OCI-LY1 (cell line): Measurements from ENCODE around the gene KRTAP12-2.

ENCODE experiments used
- H2AFZ ChIP-seq: fragments of 200-600 bp; sonication (generic), shearing (Covaris generic); 2 replicates; pipeline ENCODE4 v1.6.0; 2014; ENCODE audit warnings: antibody characterized with exemption, mild to moderate bottlenecking, low read length
- H3F3A ChIP-seq: fragments of 200-600 bp; sonication (generic), shearing (Covaris generic); 2 replicates; pipeline ENCODE4 v1.6.0; 2014; ENCODE audit warnings: mild to moderate bottlenecking, antibody characterized with exemption, low read length, moderate library complexity; ENCODE audit not compliant: insufficient read depth
- H3K27ac ChIP-seq: fragments of 200-600 bp; sonication (generic); 2 replicates; pipeline ENCODE4 v1.5.1; 2014; ENCODE audit warnings: low read length, mixed run types, mild to moderate bottlenecking, low read depth; ENCODE audit not compliant: poor library complexity, severe bottlenecking
- H3K27me3 ChIP-seq: fragments of 200-600 bp; sonication (generic); 2 replicates; pipeline ENCODE4 v1.6.0; 2014; ENCODE audit warnings: antibody characterized with exemption, mild to moderate bottlenecking, low read length, moderate library complexity; ENCODE audit not compliant: insufficient read depth
- H3K36me3 ChIP-seq: fragments of 200-600 bp; sonication (generic); 2 replicates; pipeline ENCODE4 v1.6.1; 2014; ENCODE audit warnings: mild to moderate bottlenecking, antibody characterized with exemption, low read length, moderate library complexity, mixed read lengths; ENCODE audit not compliant: insufficient read depth
- H3K4me1 ChIP-seq: fragments of 200-600 bp; sonication (generic); 2 replicates; pipeline ENCODE4 v1.5.1; 2014; ENCODE audit warnings: mild to moderate bottlenecking, low read length, moderate library complexity; ENCODE audit not compliant: insufficient read depth, severe bottlenecking
- H3K4me2 ChIP-seq: fragments of 200-600 bp; sonication (generic), shearing (Covaris generic); 2 replicates; pipeline ENCODE4 v1.6.1; 2014; ENCODE audit warnings: low read length
- H3K4me3 ChIP-seq: fragments of 200-600 bp; sonication (generic); 2 replicates; pipeline ENCODE4 v1.5.1; 2014; ENCODE audit warnings: low read length, low read depth, mild to moderate bottlenecking, mixed read lengths; ENCODE audit not compliant: poor library complexity, severe bottlenecking
- H3K79me2 ChIP-seq: fragments of 200-600 bp; shearing (Covaris generic); 2 replicates; pipeline ENCODE4 v1.6.1; 2016; ENCODE audit warnings: mixed run types, low read length, mixed read lengths; ENCODE audit not compliant: insufficient read depth
- H3K9ac ChIP-seq: fragments of 200-600 bp; sonication (generic), shearing (Covaris generic); 2 replicates; pipeline ENCODE4 v1.6.1; 2014; ENCODE audit warnings: mild to moderate bottlenecking, low read length, mixed read lengths
- H3K9me2 ChIP-seq: fragments of 200-600 bp; sonication (generic), shearing (Covaris generic); 2 replicates; pipeline ENCODE4 v1.6.1; 2014; ENCODE audit warnings: low read depth, mild to moderate bottlenecking, low read length, mixed read lengths
- H3K9me3 ChIP-seq: fragments of 200-600 bp; shearing (Covaris generic); 2 replicates; pipeline ENCODE4 v1.6.1; 2014; ENCODE audit warnings: low read length, mixed read lengths
- H4K20me1 ChIP-seq: fragments of 200-600 bp; sonication (generic), shearing (Covaris generic); 2 replicates; pipeline ENCODE4 v1.6.0; 2016; ENCODE audit warnings: mild to moderate bottlenecking, low read length; ENCODE audit not compliant: insufficient read depth
- CTCF ChIP-seq: fragments of 200-600 bp; sonication (generic), shearing (Covaris generic); IDR thresholded peaks from 2 replicates; pipeline ENCODE4 v1.5.1; 2017; ENCODE audit warnings: mild to moderate bottlenecking, antibody characterized with exemption, low read length, moderate library complexity, mixed read lengths
- EZH2 ChIP-seq: fragments of 200-600 bp; sonication (generic), shearing (Covaris generic); IDR thresholded peaks from 2 replicates; pipeline ENCODE4 v1.8.0; 2017; ENCODE audit warnings: borderline replicate concordance, mixed run types, mild to moderate bottlenecking, antibody characterized with exemption, low read length, moderate library complexity, mixed read lengths

KRTAP12-2 gene

DNA sequence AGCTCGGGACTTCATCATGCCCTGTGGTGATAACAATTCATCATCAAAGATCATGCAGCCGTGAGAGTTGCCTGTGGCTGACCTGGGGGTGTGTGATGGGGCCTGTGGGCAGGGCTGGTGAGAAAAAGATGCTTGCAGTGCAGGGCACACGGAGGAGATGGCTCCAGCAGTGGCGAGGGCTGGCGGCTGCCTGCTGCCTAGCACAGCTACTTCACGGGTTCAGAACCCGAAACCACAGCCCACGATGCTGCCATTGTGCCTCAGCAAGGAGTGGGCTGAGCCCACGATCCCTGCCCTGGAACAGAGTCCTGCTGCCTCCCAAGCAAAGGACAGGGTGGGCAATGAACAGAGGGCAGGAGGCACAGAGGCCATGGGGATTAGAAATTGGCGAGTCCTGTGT lies 40.5 kb downstream of the KRTAP12-2 start:
- no peaks in the 10 kb centered on the region for H3K27me3 ChIP-seq
- no peaks in the 10 kb centered on the region for H3K4me1 ChIP-seq
- H3K9ac ChIP-seq, result no peak overlapping the region
- no peaks in the 10 kb centered on the region for H3K9me2 ChIP-seq
- no peak overlapping the region for H2AFZ ChIP-seq
- no peaks in the 10 kb centered on the region for H3K36me3 ChIP-seq
- H3F3A ChIP-seq, result no peaks in the 10 kb centered on the region
- H3K4me2 ChIP-seq, result no peak overlapping the region
- H3K4me3 ChIP-seq, result no peak overlapping the region
- H3K27ac ChIP-seq, result no peak overlapping the region
- H4K20me1 ChIP-seq, result no peaks in the 10 kb centered on the region
- H3K79me2 ChIP-seq, result no peaks in the 10 kb centered on the region
- TF ChIP-seq EZH2 (no peak), CTCF (no peak)
- H3K9me3 ChIP-seq, result peaks cover 10% of the 10 kb centered on the region

DNA sequence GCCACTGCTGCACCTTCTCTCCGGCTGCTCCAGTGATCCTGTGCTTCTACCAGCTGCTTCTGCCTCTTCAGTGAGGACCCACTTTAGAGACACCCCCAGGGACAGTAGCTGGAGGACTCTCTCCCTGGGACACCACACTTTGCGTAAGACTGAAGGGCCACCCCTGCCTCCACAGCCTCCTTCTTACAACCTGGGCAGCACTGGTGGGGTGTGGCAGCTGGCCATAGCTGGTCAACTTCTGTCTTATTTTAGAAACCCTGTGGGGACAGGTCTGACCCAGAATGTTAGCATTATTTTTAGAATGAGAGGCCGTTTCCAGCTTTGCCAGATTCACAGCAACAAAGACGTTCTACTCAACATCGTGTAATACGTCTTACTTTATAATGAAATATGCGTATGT lies 41.0 kb downstream of the KRTAP12-2 start:
- no peak overlapping the region for H3K9ac ChIP-seq
- H3K4me3 ChIP-seq, result no peak overlapping the region
- no peaks in the 10 kb centered on the region; the same call in 1 of the 2 replicates for H3K27me3 ChIP-seq
- no peaks in the 10 kb centered on the region for H3K4me1 ChIP-seq
- H4K20me1 ChIP-seq, result no peaks in the 10 kb centered on the region
- no peak overlapping the region for H3K4me2 ChIP-seq
- no peak overlapping the region for H3K27ac ChIP-seq
- H3K79me2 ChIP-seq, result no peaks in the 10 kb centered on the region
- H3K9me2 ChIP-seq, result no peaks in the 10 kb centered on the region
- TF ChIP-seq CTCF, result no peak
- no peak for TF ChIP-seq EZH2
- no peaks in the 10 kb centered on the region for H3F3A ChIP-seq
- H3K9me3 ChIP-seq, result peaks cover 10% of the 10 kb centered on the region
- H3K36me3 ChIP-seq, result no peaks in the 10 kb centered on the region
- no peak overlapping the region for H2AFZ ChIP-seq

GRCh38 chr21:44623575-44623974 lies 43.2 kb downstream of the KRTAP12-2 start:
- no peak overlapping the region for H2AFZ ChIP-seq
- no peaks in the 10 kb centered on the region for H3F3A ChIP-seq

More at GRCh38 chr21:44623575-44623974, 43.2 kb downstream of the KRTAP12-2 start:
- peaks cover 14% of the 10 kb centered on the region for H3K9me3 ChIP-seq
- no peaks in the 10 kb centered on the region; the same call in 1 of the 2 replicates for H3K27me3 ChIP-seq
- no peak overlapping the region for H3K9ac ChIP-seq
- H3K36me3 ChIP-seq, result no peaks in the 10 kb centered on the region
- no peaks in the 10 kb centered on the region for H3K79me2 ChIP-seq
- peaks cover 6% of the 10 kb centered on the region for H3K4me1 ChIP-seq
- H3K9me2 ChIP-seq, result no peaks in the 10 kb centered on the region
- TF ChIP-seq CTCF (no peak), EZH2 (no peak)
- H3K4me2 ChIP-seq, result no peak overlapping the region
- no peak overlapping the region for H3K27ac ChIP-seq
- H4K20me1 ChIP-seq, result no peaks in the 10 kb centered on the region
- no peak overlapping the region for H3K4me3 ChIP-seq
